Bronchial epithelial cell (primary cell): ENCODE data around the gene FAM13A. TPM values are rescaled to one million over a fixed set of nuclear protein-coding genes. Genes with fewer than 3 reads are reported as not detected.

ENCODE experiments used
- DNase-seq: peaks from one replicate; pipeline ENCODE4 v3.0.0-alpha.2; 2010; ENCODE audit warnings: low read depth
- FAIRE-seq: peaks from 2 replicates; lab custom pipeline; 2011; peaks lifted over from hg19 to GRCh38; lab: Jason Lieb, UNC
- H3K27me3 ChIP-seq: 2 replicates; pipeline ENCODE4 v1.5.1; 2011; ENCODE audit warnings: low read length; ENCODE audit not compliant: control insufficient read depth, insufficient read depth
- H3K36me3 ChIP-seq: 2 replicates; pipeline ENCODE4 v1.5.1; 2011; ENCODE audit warnings: low read length; ENCODE audit not compliant: control insufficient read depth, insufficient read depth
- H3K4me3 ChIP-seq: 2 replicates; pipeline ENCODE4 v1.5.1; 2011; ENCODE audit warnings: mild to moderate bottlenecking, low read depth, low read length, control low read depth
- total RNA-seq: library from RNA; depleted of rRNA; stranded (reverse); fragments of >200 nt; gene quantifications from 2 replicates; pipeline ENCODE4 v1.2.1, GENCODE V29; 2014
- TF ChIP-seq, protein P1 (sequence below): IDR thresholded peaks from 2 replicates; pipeline ENCODE4 v1.5.1; 2011; ENCODE audit warnings: mild to moderate bottlenecking, moderate library complexity, low read length, control low read depth, inconsistent platforms; ENCODE audit not compliant: insufficient read depth, severe bottlenecking

The FAM13A gene
- total RNA-seq, 1 donor from 2014 or later = 5.8 TPM

DNA sequence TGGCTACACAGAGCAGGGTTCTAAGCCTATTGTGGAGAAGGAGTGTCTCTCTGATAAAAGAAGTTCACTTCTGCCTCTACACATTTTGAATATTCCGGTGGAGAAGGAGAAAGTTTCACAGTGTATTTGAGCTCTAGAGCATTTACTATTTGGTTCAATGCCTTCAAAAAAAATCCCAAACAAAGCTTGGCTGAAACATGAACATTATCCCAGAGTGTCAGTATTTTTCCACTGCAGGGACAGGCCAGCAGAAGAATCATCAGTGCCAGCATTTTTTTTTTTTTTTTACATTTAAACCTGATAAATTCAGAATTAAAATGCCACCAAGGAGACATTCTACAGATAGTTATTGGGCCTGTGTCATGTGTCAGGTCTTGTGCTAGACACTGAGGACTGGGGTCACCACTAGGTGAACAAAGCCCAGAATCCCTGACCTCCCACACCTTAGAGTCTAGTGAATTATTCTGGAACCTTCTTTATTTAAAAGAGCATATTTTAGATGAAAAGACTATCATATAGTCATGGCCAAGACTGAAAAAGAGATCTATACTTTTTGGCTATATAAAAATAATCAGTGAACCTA, 311.3 kb downstream of the FAM13A start:
- DNase-seq = no peak
- TF ChIP-seq, protein P1, sequence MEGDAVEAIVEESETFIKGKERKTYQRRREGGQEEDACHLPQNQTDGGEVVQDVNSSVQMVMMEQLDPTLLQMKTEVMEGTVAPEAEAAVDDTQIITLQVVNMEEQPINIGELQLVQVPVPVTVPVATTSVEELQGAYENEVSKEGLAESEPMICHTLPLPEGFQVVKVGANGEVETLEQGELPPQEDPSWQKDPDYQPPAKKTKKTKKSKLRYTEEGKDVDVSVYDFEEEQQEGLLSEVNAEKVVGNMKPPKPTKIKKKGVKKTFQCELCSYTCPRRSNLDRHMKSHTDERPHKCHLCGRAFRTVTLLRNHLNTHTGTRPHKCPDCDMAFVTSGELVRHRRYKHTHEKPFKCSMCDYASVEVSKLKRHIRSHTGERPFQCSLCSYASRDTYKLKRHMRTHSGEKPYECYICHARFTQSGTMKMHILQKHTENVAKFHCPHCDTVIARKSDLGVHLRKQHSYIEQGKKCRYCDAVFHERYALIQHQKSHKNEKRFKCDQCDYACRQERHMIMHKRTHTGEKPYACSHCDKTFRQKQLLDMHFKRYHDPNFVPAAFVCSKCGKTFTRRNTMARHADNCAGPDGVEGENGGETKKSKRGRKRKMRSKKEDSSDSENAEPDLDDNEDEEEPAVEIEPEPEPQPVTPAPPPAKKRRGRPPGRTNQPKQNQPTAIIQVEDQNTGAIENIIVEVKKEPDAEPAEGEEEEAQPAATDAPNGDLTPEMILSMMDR = no peak
- H3K4me3 ChIP-seq = no peak overlapping the region
- no peaks in the 10 kb centered on the region for H3K27me3 ChIP-seq
- no peak for FAIRE-seq
- H3K36me3 ChIP-seq = peaks cover 21% of the 10 kb centered on the region

DNA sequence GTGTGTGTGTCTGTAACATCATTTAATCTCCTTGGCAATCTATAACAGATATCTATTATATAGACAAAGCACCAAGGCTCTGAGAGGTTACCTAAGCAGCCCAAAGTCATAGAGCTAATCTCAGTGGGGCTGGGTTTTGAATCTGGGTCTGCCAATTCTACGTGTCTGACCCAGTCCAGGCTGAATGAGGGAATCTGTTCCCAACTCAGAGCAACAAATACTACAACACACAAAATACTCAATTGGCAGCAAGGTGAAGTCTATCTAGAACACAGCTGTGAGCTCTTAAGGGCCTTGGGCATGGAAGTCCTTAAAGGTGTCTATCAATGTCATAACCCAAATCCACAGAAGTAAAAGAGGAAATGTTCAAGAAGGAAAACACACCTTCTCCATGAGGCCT, 311.8 kb downstream of the FAM13A start:
- DNase-seq = no peak
- FAIRE-seq = no peak
- Histone ChIP-seq H3K4me3 (no peak overlapping the region), H3K36me3 (peaks cover 18% of the 10 kb centered on the region), H3K27me3 (no peaks in the 10 kb centered on the region)
- TF ChIP-seq, protein P1 = no peak

DNA sequence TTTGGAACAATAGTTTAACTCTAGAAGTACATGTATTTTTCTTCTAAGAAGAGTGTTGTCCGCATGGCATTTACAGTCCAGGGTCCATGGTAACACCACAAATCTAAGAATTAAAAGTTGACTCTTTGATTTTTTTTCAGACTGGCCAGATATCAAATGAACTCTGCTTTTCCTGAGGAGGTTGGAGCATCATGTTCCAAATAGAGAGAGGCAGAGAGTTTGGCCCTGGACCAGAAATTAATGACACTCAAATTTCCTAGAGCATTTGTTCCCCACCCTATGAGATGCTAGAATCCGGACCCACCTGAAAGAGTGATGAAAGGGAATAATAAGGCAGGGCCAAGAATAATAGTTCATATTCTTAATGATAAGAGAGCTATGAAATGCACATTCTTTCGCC, 312.4 kb downstream of the FAM13A start:
- Histone ChIP-seq H3K36me3 (peaks cover 13% of the 10 kb centered on the region), H3K4me3 (no peak overlapping the region), H3K27me3 (no peaks in the 10 kb centered on the region)
- DNase-seq = no peak
- TF ChIP-seq, protein P1 = no peak
- no peak for FAIRE-seq

DNA sequence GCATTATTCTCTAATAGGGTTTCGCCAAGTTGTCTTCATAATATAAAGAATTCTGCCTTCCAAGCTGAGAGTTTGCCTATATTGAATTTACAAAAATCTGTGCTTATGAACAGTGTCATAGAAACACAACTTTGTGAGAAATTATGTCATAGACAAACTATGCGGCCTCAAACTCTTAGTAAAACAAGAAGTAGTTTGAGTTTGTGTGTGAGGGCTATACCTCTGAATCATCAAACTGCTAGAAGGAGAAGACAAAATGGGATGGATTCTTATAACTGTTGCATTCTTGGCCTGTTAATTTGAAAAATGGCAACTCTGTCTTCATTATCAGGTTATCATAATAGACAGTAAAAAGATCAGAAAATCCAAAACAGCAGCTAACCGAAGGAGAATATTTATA, 313.3 kb downstream of the FAM13A start:
- FAIRE-seq = no peak
- H3K36me3 ChIP-seq = peaks cover 10% of the 10 kb centered on the region
- no peaks in the 10 kb centered on the region for H3K27me3 ChIP-seq
- TF ChIP-seq, protein P1 = no peak
- DNase-seq = peak; percentile 29
- H3K4me3 ChIP-seq = no peak overlapping the region

DNA sequence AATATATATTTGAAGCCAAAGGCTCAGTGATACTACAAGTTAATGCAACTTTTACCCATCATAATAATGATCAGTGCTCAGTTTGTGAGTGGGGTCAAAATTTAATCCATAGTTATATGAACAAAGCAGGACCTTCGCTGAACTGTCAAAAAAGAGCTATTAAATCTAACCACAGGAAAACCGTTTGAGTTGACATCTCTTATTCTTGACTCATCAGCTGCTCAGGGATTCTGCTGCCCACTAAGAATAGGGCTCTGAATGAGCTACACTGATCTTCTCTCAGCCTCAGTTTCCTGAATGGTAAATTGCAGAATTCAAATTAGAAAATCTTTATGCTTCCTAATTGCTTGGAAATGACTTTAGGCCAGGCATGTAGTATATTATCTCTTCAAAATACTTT, 314.4 kb downstream of the FAM13A start:
- no peak for FAIRE-seq
- DNase-seq = no peak
- TF ChIP-seq, protein P1 = no peak
- Histone ChIP-seq H3K4me3 (no peak overlapping the region), H3K36me3 (peaks cover 6% of the 10 kb centered on the region), H3K27me3 (no peaks in the 10 kb centered on the region)

DNA sequence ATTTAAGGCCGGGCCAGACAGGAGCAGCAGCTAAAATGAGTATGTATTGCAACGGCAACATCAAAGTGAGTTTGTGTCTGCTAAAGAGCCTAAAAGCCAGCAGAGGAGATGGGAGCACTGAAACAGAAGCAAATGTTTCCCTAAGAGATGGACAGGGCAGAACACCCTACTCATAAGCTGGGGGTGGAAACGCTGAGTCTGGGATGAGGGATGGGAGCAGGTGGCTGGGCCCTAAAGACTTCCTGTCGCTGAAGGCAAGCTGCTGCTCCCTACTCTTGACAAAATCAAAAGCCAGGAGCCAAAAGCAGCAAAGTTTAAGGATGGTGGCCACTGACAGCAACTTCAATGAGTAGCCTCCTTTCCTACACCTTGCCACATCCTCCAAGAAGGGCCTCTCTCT, 318.8 kb downstream of the FAM13A start:
- H3K36me3 ChIP-seq = no peaks in the 10 kb centered on the region
- TF ChIP-seq, protein P1 = no peak
- FAIRE-seq = no peak
- DNase-seq = no peak
- no peak overlapping the region for H3K4me3 ChIP-seq
- H3K27me3 ChIP-seq = no peaks in the 10 kb centered on the region
